DND-41 (cell line): ENCODE data around the gene CEP350.

ENCODE experiments used
- CTCF ChIP-seq: IDR thresholded peaks from 2 replicates; pipeline ENCODE4 v1.5.1; 2012; ENCODE audit warnings: borderline replicate concordance, low read length, moderate library complexity, mild to moderate bottlenecking; ENCODE audit not compliant: poor library complexity, severe bottlenecking; ENCODE audit errors: extremely low read depth
- EZH2 ChIP-seq: IDR thresholded peaks from 3 replicates; pipeline ENCODE4 v1.6.1; 2012; ENCODE audit warnings: borderline replicate concordance, low read depth, mild to moderate bottlenecking, moderate library complexity, low read length, inconsistent platforms; ENCODE audit not compliant: severe bottlenecking

- TF ChIP-seq CTCF (no peak), EZH2 (no peak)
Observed at GRCh38 chr1:179984101-179984500, 29.5 kb downstream of the CEP350 start.
